Stimulated activated CD8-positive, alpha-beta memory T cell treated with anti-CD3 and anti-CD28 coated beads, Interleukin-15, amount 100 ng/mL, for 1 hour (primary cell): Measurements from ENCODE around the gene EHHADH.
"Not testable (repeated sequence)": the region's sequence is repeated elsewhere in the genome, so short reads cannot be mapped to it uniquely, and the experiment has no call there.

Source experiments
- DNase-seq: peaks from one replicate; pipeline ENCODE4 v3.0.0-alpha.2; 2020; ENCODE audit warnings: low read depth

Gene EHHADH

GRCh38 chr3:185251272-185251671 lies 2.6 kb downstream of the EHHADH start:
- no peak for DNase-seq

- DNase-seq: no peak
Observed at GRCh38 chr3:185250653-185251052, 3.2 kb downstream of the EHHADH start.

- DNase-seq: no peak
Observed at GRCh38 chr3:185250247-185250646, 3.6 kb downstream of the EHHADH start.

GRCh38 chr3:185242642-185243041 lies 11.2 kb downstream of the EHHADH start:
- no peak for DNase-seq

GRCh38 chr3:185236969-185237368 lies 16.9 kb downstream of the EHHADH start:
- no peak for DNase-seq

- DNase-seq: no peak
Observed at GRCh38 chr3:185233328-185233727, 20.5 kb downstream of the EHHADH start.

- not testable (repeated sequence) for DNase-seq
Observed at GRCh38 chr3:185226526-185226925, 27.3 kb downstream of the EHHADH start.

- no peak for DNase-seq
Observed at GRCh38 chr3:185225523-185225922, 28.3 kb downstream of the EHHADH start.

- no peak for DNase-seq
Observed at GRCh38 chr3:185225080-185225479, 28.8 kb downstream of the EHHADH start.

GRCh38 chr3:185221203-185221602 lies 32.6 kb downstream of the EHHADH start:
- DNase-seq: no peak

- no peak for DNase-seq
Observed at GRCh38 chr3:185216607-185216958, 37.3 kb downstream of the EHHADH start.

- no peak for DNase-seq
Observed at GRCh38 chr3:185215873-185216606, 37.8 kb downstream of the EHHADH start.

- no peak for DNase-seq
Observed at GRCh38 chr3:185212559-185212958, 41.3 kb downstream of the EHHADH start.

- DNase-seq: no peak
Observed at GRCh38 chr3:185212086-185212485, 41.8 kb downstream of the EHHADH start.

GRCh38 chr3:185210621-185211142 lies 43.2 kb downstream of the EHHADH start:
- DNase-seq: no peak

- no peak for DNase-seq
Observed at GRCh38 chr3:185208823-185209222, 45.0 kb downstream of the EHHADH start.

- no peak for DNase-seq
Observed at GRCh38 chr3:185207931-185208746, 45.7 kb downstream of the EHHADH start.

- DNase-seq: no peak
Observed at GRCh38 chr3:185207481-185207880, 46.4 kb downstream of the EHHADH start.

- DNase-seq: no peak
Observed at GRCh38 chr3:185205865-185206264, 48.0 kb downstream of the EHHADH start.

- DNase-seq: no peak
Observed at GRCh38 chr3:185204894-185205293, 49.0 kb downstream of the EHHADH start.

GRCh38 chr3:185200639-185201038 lies 53.2 kb downstream of the EHHADH start:
- DNase-seq: no peak

- DNase-seq: no peak
Observed at GRCh38 chr3:185199671-185200070, 54.2 kb downstream of the EHHADH start.

GRCh38 chr3:185199206-185199605 lies 54.6 kb downstream of the EHHADH start:
- DNase-seq: no peak
